Measurements from ENCODE around the gene VEGFB. TPM values are rescaled to one million over a fixed set of nuclear protein-coding genes. Genes with fewer than 3 reads are reported as not detected.
A peak's percentile ranks its signal among the peaks of the same experiment; 100 is the strongest.

The VEGFB gene
- total RNA-seq, 8 experiments from 2014 or later: 21.2 to 72.8 (median 30.3) TPM

DNA sequence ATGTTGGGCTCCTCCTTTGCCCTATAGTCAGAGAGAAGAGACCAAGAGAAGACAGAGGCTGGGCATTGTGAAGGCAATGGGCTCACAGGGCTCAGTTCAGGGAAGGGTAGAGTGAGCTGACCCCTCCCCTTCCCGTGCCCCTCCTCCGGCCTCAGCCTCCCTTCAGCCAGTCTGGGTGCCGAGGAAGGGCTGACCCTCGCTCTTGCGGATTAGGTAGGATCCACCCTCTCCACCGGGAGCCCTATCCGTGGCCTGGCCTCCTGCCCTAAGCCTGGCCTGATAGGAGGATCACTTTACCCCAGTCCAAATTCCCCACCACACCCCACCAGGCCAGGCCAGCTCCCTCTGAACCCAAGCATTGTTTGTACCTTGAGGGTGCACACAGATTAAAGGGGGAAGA is 14.2 kb downstream of the VEGFB start:
- Histone ChIP-seq H3K4me1 (replicated peaks in 1 of 2) (peaks cover 14 to 29% of the 10 kb centered on the region in 2 donors), H3K27ac (no peak overlapping the region), H3K4me3 (no peak overlapping the region)
- WGBS, 10 experiments: no CpG with 5 or more reads among the region's 7 CpGs
- in situ Hi-C loops (cut with MboI; ENCODE audit: low pct_unique_long_range_greater_than_20kb in 2 of 9, low sequenced_read_pairs in 9 of 9, unreplicated experiment in 9 of 9): no loop called here
- ATAC-seq (replicated peaks in 6 of 8): no peak

DNA sequence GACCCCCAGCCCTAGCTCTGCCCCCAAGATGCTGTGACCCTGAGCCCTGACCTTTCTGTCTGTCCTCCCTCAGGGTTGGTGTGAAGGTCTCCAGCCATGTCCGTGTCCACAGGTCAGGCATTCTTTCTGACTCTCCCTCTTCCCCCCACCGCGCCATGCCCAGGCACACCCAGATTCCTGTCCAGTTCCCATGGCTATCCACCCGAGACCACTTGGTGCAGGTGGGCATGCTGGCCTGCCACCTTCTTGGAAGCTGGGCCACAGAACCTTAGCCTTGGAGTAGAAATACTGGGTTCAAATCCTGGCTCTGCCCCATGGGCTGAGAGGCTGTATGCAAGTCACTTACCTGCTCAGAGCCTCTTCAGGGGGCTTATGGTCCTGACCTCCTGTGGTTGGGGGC is 14.7 kb downstream of the VEGFB start:
- Histone ChIP-seq H3K27ac (no peak overlapping the region), H3K4me3 (no peak overlapping the region), H3K4me1 (replicated peaks in 1 of 2) (peaks cover 14 to 29% of the 10 kb centered on the region in 2 donors)
- ATAC-seq (replicated peaks in 6 of 8): no peak
- WGBS, 10 experiments: 80 to 100% (median 98%) methylated on average over 1 to 3 of the region's 4 CpGs; no CpG with 5 or more reads in 6 of the 10 experiments
- in situ Hi-C loops (cut with MboI; ENCODE audit: low pct_unique_long_range_greater_than_20kb in 2 of 9, low sequenced_read_pairs in 9 of 9, unreplicated experiment in 9 of 9): no loop called here

DNA sequence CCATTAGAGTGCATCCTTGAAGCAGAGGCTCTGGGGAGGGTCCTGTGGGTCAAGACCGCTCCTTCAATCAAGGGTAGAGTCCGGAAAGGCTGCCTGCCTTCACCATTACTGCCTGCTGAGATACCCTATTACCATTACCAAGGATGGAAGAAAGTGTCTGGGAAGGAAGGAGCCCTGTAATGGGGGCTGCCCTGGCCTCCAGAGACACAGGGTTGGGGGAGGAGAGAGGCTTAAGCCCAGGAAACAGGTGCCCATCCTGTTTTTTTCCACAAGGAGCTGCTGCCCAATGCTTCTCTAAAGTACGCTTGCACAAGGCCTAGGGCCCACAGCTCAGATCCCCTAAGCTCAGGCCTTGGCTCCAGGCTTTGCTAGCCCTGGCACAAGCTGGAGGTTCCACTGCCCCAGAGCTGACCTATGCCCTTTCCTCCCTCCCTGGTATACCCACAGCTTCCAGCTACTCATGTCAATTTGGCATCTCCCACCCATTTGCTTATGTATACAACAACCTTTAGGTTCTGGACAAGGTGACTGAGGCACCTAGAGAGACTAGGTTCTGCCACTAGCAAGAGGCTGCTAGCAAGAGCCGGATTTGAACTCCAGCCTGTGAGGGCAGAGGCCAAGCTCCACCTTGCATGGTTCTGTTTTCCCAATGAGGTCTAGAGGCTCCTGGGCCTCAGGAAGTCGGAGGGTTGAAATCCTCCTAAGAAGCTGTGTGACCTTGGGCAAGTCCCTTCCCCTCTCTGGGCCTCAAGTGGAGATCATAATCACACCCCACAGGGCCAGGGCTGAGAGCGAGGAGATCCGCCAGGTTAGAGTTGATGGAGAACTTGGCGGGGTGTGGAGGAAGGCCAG is 15.4 kb downstream of the VEGFB start:
- peaks cover 14 to 29% of the 10 kb centered on the region in 2 donors for H3K4me1 ChIP-seq (replicated peaks in 1 of 2)
- no peak overlapping the region for H3K27ac ChIP-seq
- ATAC-seq (replicated peaks in 6 of 8): no peak
- WGBS, 10 experiments: 73 to 100% (median 92%) methylated on average over 1 to 7 of the region's 8 CpGs; no CpG with 5 or more reads in 6 of the 10 experiments
- in situ Hi-C loops (cut with MboI; ENCODE audit: low pct_unique_long_range_greater_than_20kb in 2 of 9, low sequenced_read_pairs in 9 of 9, unreplicated experiment in 9 of 9): no loop called here
- no peak overlapping the region for H3K4me3 ChIP-seq

DNA sequence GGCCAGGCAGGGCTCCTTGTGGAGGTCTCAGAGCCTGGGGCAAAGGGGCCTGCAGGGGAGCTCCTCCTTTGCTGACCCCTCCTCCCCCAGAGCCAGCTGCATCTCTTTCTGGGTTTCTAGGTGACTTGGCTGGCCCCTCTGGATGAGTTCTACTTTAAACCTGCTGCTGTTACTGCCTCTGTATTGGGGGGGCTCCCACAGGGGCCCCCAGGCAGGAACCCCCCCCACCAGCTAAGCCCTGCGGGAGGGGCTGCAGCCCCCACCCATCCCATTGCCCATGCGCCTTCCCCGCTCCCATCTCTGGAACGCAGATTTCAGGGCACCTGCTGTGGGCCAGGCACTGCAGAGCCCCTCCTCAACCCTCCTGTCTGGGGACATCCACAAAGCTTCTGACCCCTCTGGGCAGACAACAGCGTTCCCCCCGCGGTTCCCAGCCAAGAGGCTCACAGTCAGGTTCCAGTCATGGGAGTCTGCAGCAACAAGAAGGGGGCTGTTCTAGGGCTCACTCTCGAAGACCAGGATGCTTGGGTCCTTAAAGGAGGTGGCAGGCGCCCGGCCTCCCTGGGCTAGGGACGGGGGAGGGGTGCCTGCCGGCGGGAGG is 16.1 kb downstream of the VEGFB start:
- WGBS, 10 experiments: 0 to 7% methylated on average over 3 to 5 of the region's 13 CpGs; no CpG with 5 or more reads in 8 of the 10 experiments
- Histone ChIP-seq H3K4me1 (replicated peaks in 1 of 2) (peaks cover 14 to 26% of the 10 kb centered on the region in 2 donors), H3K4me3 (peak overlapping the region; percentile 37 to 61 (median 47)), H3K27ac (peak overlapping the region in 1 of 2 donors; percentile 7)
- in situ Hi-C loops (cut with MboI; ENCODE audit: low pct_unique_long_range_greater_than_20kb in 2 of 9, low sequenced_read_pairs in 9 of 9, unreplicated experiment in 9 of 9): no loop called here
- peak in 1 of 8 experiments; percentile 0 for ATAC-seq (replicated peaks in 6 of 8)

DNA sequence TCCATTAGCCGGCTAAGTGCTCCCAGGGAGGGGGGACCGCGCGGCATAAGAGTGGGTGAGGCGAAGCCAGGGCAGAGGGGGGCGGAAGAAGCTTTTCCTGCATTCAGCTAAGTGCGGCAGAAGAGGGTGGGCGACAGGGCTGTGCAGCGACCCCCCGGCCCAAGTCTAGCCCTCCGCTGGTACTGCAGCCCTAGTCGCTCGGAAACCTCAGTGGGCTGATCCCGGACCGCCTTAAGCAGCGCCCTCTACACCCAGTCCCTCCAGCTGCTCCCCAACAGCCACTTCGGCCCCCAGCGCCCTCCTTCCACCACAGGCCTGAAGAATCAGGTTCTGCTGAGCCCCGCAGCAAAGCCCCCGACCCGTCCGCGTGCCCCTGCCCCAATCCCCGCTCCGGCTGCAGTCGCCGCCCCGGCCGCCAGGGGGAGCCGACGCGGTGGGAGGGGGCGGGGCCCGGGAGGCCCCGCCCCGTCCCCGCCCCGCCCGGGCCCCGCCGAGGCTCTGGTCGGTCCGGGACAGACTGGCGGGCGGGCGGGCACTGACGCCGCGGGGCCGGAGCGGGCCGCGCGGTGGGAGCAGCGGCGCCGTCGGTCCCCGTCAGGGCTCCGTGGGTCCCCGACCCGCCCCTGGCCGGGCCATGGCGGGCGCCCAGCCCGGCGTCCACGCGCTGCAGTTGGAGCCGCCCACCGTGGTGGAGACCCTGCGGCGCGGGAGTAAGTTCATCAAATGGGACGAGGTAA is 16.8 kb downstream of the VEGFB start, which contains the start of gene PLCB3:
TSS of gene PLCB3 (plus strand) at position 515 of the 737 bp plus-strand sequence. CDS start at position 635, 120 bp downstream.
- in situ Hi-C loops (cut with MboI; ENCODE audit: low pct_unique_long_range_greater_than_20kb in 2 of 9, low sequenced_read_pairs in 9 of 9, unreplicated experiment in 9 of 9): no loop called here
- peaks cover 14 to 25% of the 10 kb centered on the region in 2 donors for H3K4me1 ChIP-seq (replicated peaks in 1 of 2)
- peak within 1 kb of the TSS; percentile 37 to 61 (median 47) for H3K4me3 ChIP-seq
- H3K27ac ChIP-seq: peak within 1 kb of the TSS in 1 of 2 donors; percentile 7
- WGBS, 10 experiments: 0% methylated on average over 1 of the region's 75 CpGs; no CpG with 5 or more reads in 9 of the 10 experiments
- ATAC-seq (replicated peaks in 6 of 8): peak; percentile 21 to 56 (median 42)

DNA sequence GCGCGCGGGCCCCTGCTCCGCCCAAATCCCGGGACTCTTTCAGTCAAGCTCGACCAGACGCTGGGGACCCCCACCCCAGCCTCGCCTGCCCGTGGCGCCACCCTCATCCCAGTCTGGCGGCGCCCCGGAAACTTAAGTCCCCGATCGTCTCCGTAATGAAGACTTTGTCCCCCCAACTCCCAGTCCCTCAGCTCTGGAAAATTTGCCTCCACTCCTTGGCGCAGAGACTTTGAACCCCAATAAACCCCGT is 17.3 kb downstream of the VEGFB start:
- Histone ChIP-seq H3K27ac (no peak overlapping the region), H3K4me1 (replicated peaks in 1 of 2) (peaks cover 14 to 25% of the 10 kb centered on the region in 2 donors), H3K4me3 (peak overlapping the region; percentile 37 to 61 (median 47))
- ATAC-seq (replicated peaks in 6 of 8): no peak
- in situ Hi-C loops (cut with MboI; ENCODE audit: low pct_unique_long_range_greater_than_20kb in 2 of 9, low sequenced_read_pairs in 9 of 9, unreplicated experiment in 9 of 9): no loop called here
- 0% methylated on average over 3 of the region's 18 CpGs; no CpG with 5 or more reads in 9 of the 10 experiments for WGBS, 10 experiments

DNA sequence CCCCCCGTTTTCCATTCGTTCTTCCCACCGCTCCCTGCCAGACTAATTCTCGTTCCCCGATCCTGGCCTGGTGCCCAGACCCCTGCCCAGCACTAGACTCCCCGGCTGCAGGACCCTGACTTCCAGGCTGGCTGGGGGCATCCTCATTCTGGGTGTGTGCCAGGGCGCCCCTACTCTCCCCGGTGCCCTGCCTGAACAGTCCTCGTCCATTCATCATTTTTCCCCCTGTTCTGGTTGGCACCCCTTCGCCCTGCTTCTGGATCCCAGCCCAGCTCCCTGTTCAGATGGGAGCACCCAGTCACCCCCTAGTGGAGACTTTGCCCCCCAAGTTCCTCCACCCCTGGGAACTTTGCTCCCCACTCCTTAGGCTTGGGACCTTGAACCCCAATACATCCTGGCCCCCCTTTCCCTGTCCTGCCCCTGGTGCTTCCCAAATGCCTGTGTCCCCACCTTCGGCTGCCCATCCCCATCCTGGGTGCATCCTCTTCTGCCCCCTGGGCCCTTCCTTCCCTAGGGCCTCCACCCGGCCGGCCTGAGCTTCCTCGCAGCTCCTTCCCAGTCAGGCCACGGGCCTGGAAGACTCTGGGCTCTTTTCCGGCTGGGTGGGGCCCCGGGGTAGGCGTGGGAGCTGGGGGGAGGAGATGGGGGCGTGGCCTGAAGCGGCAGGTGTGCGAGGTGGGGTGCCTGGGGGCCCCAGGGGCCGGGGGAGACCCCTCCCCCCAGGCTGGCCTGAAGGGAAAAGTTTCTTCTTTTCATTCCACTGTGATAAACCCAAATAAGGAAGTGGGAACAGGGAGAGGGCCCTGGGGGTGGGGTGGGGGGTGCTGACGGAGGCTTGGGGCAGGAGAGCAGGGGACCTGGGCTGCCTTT is 17.9 kb downstream of the VEGFB start:
- in situ Hi-C loops (cut with MboI; ENCODE audit: low pct_unique_long_range_greater_than_20kb in 2 of 9, low sequenced_read_pairs in 9 of 9, unreplicated experiment in 9 of 9): no loop called here
- no peak overlapping the region for H3K27ac ChIP-seq
- WGBS, 10 experiments: 3 to 18% methylated on average over 4 to 6 of the region's 23 CpGs; no CpG with 5 or more reads in 8 of the 10 experiments

DNA sequence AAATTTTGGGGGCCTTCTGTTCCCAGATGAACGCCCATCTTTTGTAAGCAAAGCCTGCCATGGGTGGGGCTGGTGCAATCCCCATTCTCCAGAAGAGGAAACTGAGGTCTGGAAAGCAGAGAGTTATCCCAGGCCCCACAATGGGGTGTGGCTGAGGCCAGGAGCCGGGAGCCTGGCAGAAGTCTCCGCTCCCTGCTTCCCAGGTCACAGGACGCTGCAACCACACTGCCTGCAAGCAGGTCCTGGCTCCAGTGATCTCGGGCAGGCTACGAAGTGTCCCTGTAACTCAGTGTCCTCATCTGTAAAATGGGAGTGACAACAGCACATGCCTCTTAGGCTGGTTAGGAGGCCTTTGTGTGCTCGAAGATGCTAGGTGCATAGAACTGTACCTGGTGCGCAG is 18.7 kb downstream of the VEGFB start:
- 61 to 90% (median 85%) methylated on average over 2 to 7 of the region's 8 CpGs; no CpG with 5 or more reads in 5 of the 10 experiments for WGBS, 10 experiments
- Histone ChIP-seq H3K4me3 (no peak overlapping the region), H3K4me1 (replicated peaks in 1 of 2) (peaks cover 8 to 20% of the 10 kb centered on the region in 2 donors), H3K27ac (no peak overlapping the region)
- no peak for ATAC-seq (replicated peaks in 6 of 8)
- in situ Hi-C loops (cut with MboI; ENCODE audit: low pct_unique_long_range_greater_than_20kb in 2 of 9, low sequenced_read_pairs in 9 of 9, unreplicated experiment in 9 of 9): no loop called here

More for the DNA sequence above, 17.9 kb downstream of the VEGFB start:
- H3K4me1 ChIP-seq (replicated peaks in 1 of 2): peaks cover 14 to 25% of the 10 kb centered on the region in 2 donors
- ATAC-seq (replicated peaks in 6 of 8): peak in 3 of 8 experiments; percentile 11 to 38 (median 37)
- H3K4me3 ChIP-seq: peak overlapping the region; percentile 37 to 61 (median 47)

DNA sequence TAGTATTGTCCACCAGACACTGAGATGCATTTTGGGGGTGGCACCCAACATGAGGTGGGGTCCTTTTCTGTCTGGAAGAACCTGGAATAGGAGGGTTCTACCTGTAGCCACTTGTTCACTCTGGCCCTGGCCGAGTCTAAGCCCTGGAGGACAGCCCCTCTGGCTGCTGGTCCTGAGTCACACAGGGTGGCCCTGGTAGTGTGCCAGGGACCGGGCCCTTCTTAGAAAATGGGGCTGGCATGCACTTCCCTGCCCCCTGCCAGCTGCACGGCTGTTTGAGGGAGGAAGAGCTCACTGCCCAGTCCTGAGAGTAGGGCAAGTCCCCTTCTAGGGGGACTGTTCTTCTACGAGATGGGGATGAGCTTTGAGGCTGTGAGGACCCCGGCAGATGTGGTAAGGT is 19.1 kb downstream of the VEGFB start:
- 100% methylated on average over 1 of the region's 5 CpGs; no CpG with 5 or more reads in 9 of the 10 experiments for WGBS, 10 experiments
- H3K4me3 ChIP-seq: no peak overlapping the region
- peaks cover 8 to 20% of the 10 kb centered on the region in 2 donors for H3K4me1 ChIP-seq (replicated peaks in 1 of 2)
- H3K27ac ChIP-seq: no peak overlapping the region
- in situ Hi-C loops (cut with MboI; ENCODE audit: low pct_unique_long_range_greater_than_20kb in 2 of 9, low sequenced_read_pairs in 9 of 9, unreplicated experiment in 9 of 9): no loop called here
- no peak for ATAC-seq (replicated peaks in 6 of 8)

DNA sequence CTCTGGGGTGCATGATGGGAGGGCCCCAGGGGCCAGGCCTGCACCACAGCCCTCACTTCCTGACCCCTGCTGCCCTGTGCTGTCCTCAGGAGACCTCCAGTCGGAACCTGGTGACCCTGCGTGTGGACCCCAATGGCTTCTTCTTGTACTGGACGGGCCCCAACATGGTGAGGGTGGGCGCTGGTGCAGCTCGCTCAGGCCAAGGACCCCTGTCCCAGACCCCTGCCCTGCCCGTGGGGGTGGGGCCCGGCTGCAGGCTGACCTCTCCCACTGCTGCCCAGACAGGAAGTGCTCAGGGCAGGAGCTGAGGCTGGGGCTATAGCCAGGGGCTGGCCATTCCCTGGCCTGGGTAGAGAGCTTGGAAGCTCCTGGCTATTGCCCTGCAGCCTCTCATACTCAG is 19.9 kb downstream of the VEGFB start:
- whole genome bisulfite sequencing, 10 experiments: 90 to 100% methylated on average over 1 to 2 of the region's 7 CpGs; no CpG with 5 or more reads in 8 of the 10 experiments
- no peak overlapping the region for H3K27ac ChIP-seq
- no peak for ATAC-seq (replicated peaks in 6 of 8)
- in situ Hi-C loops (cut with MboI; ENCODE audit: low pct_unique_long_range_greater_than_20kb in 2 of 9, low sequenced_read_pairs in 9 of 9, unreplicated experiment in 9 of 9): no loop called here
- peaks cover 8 to 17% of the 10 kb centered on the region in 2 donors for H3K4me1 ChIP-seq (replicated peaks in 1 of 2)
- H3K4me3 ChIP-seq: no peak overlapping the region

DNA sequence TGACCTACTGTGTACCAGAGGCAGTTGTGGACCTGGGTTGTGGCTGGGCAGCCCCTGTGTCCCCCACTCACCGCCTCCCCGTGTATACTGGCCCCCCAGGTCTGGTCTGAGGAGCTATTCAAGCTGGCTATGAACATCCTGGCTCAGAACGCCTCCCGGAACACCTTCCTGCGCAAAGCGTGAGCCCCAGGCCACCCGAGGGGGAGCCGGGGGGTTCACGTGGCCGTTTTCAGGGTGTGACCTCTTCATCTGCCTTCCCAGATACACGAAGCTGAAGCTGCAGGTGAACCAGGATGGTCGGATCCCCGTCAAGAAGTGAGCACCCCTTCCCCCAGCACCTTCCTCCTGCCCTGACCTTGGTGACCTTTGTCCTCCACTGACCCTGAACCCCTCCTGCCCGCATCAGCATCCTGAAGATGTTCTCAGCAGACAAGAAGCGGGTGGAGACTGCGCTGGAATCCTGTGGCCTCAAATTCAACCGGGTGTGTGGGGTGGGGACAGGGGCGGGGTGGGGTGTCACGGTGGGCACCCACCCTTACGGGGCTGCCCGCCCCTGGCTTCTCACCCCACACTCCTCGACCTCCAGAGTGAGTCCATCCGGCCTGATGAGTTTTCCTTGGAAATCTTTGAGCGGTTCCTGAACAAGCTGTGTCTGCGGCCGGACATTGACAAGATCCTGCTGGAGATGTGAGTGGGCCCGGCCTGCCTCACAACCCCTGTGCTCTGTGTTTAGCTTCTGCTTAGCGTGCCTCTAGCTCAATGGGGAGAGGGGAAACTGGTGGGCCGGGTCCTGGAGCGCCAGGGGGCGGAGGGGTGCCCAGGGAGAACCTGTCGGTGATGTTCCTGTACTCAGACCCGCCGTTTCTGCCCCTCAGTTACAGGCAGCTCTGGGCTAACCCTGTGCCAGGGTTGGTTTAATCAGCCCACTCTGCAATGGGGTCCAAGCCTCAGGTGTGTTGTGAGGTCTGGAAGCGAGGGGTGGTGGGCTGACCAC is 21.0 kb downstream of the VEGFB start:
- H3K4me3 ChIP-seq: no peak overlapping the region
- in situ Hi-C loops (cut with MboI; ENCODE audit: low pct_unique_long_range_greater_than_20kb in 2 of 9, low sequenced_read_pairs in 9 of 9, unreplicated experiment in 9 of 9): no loop called here
- no peak for ATAC-seq (replicated peaks in 6 of 8)
- peaks cover 7 to 8% of the 10 kb centered on the region in 2 donors for H3K4me1 ChIP-seq (replicated peaks in 1 of 2)
- 100% methylated on average over 1 to 4 of the region's 35 CpGs; no CpG with 5 or more reads in 6 of the 10 experiments for WGBS, 10 experiments
- no peak overlapping the region for H3K27ac ChIP-seq

All from motor neuron (in vitro differentiated cells).